Measurements from ENCODE around the gene ATP13A4.

GRCh38 chr3:193506921-193507320, 47.8 kb downstream of the ATP13A4 start:
- TF ChIP-seq CTCF (IDR thresholded peaks at IDR 0.05) (no peak), POLR2A (IDR thresholded peaks at IDR 0.05; ENCODE audit: low read depth) (no peak), POLR2AphosphoS5 (IDR thresholded peaks at IDR 0.05) (no peak), EP300 (IDR thresholded peaks at IDR 0.05) (no peak)
